T-helper 1 cell (primary cell): ENCODE data around the gene ATXN1.

Experiments used
- DNase-seq, 5 donors: peaks; one replicate each; pipeline ENCODE4 v3.0.0-alpha.2; 2012 to 2020

Gene ATXN1

DNA sequence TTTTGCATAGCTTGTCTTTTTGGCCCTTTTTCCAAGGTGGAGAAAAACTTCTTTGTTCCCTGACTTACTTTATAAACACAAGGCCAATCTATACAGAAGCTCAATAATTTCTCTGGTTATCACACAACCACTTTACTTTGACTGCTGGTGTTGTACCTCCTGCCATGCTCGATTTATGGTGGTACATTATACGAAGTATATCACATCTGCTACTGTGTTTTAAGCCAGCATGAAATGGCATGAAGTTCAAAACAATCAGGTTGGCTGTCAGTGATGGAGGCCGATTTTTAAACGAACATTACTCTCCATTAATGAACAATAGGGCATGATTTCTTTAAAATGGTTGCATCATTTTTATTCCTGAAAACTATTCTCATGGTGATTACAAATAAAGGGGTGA, 21.0 kb upstream of the ATXN1 start:
- no peak for DNase-seq

DNA sequence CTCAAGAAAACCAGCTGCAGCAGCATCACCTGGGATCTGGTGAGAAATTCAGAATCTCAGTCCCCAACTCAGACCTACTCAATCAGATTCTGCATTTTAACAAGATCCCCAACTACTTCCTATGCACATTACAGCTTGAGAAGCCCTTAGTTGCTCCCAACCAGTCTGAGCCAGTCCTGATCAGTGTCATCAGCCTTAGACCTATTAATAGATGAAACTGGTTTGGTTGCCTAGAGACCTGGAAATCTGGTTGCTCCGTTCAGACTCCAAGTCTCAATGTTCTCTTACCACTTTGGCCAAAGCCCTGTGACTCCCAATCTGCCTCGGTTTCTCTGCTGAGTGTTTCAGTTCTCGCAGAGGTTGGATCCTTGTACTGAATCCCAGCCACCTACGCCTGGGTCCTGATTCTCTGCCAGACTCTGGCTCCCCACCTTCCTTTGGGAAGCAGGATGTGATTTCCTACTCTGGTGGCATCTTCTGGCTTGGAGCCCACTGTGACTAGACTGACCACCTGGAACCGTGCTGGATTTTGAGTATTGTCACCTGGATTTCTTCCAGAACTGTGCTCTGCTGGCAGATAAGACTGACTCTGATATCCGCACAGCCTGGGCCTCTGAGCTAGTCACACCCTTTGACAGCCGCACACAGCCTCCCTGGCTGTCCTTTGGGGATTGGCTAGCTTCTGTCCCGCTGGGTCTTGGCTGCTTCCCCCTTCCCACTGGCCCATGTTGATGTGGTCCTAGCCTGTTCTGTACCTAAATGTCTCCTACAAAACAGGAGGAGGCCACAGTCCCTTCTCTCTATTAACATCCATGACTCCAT, 20.3 kb upstream of the ATXN1 start:
- no peak for DNase-seq

DNA sequence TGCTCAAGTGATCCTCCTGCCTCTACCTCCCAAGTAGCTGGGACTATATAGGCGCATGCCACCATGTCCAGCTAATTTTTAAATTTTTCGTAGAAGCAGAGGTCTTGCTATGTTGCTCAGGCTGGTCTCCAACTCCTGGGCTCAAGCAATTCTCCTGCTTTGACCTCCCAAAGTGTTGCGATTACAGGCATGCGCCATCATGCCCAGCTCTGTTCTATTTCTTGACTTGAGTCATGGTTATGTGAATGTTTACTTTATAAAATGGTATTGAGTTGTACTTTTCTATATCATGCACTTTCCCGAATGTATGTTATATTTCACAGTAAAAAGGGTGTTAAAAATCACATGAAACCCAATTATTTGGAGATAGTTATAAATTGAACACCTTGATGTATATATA, 17.3 kb upstream of the ATXN1 start:
- no peak for DNase-seq

DNA sequence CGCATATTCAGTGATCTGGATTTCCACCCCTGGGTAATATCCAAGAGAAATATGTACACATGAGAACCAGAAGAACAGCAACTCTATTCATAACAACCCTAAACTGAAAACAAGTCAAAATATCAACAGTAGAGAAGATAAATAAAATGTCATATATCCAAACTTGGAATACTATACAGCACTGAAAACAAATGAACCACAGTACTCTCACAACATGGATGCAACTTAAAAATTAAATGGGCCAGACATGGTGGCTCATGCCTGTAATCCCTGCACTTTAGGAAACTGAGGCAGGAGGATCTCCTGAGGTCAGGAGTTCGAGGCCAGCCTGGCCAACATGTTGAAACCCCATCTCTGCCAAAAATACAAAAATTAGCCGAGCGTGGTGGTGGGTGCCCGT, 16.5 kb upstream of the ATXN1 start:
- no peak for DNase-seq

DNA sequence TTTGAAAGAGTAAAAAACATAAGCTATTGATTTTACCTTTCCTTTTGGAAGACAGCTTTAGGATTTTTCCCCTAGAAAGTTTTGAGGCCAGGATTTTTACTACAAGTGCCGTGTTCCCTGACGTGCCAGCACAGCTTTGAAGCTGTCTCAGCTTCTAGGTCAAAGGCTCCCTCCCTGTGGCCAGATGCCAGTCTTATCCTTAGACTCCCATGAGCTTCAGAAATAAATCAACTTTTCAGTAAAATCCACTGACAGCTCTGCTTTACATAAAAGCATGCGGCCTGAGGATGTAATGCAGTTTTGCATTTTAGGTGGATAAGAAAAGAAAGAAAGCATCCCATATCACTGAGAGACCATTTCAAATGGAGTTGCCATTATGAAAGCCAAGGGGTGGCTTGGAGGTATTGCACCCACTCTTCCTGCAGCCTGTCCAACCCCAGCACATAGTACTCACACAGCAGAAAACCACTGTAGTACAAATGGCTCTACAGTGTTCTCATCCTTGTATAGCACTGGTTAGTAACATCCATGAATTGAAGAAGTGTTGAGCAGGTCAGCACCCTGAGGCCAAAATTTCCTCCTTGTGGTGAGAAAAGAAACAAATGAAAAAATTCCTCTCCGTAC, 15.2 kb upstream of the ATXN1 start:
- no peak for DNase-seq

DNA sequence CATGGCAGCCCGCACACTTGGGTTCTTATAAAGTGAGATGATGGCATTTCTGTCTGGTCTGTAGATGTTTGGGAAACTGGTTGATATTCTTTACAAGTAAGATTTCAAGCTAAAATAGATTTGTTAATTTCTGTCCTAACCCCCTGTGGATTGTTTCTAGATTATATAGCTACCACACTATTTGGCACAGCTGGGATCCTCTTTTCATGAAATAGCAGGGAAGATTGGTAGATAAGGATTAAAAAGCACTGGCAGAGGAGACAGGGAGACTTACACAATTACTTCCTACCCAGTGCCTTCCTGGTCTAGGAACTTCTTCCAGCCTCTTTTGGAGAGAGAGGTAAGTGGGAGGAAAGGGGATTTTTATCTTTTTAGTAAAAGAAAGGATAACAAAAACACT, 13.2 kb upstream of the ATXN1 start:
- DNase-seq, result no peak

DNA sequence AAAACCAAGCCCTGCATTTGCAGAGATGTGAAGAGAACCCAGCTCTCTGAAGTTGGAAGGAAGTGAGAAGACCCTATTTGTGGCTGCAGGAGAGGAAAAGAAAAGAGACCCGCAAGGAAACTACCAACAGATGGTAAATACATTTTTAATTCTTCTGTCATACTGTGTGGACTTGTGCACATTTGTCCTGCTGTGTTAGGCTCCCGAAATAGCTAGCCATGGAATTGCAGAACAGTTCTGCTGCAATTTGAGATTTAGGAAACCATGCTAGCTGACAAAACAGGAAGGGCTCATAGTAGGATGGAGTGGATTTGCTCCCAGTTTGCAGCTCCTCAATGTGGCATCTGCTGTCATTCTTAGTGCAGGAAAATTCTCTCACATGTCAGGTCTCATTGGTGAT, 12.1 kb upstream of the ATXN1 start:
- DNase-seq, result no peak

DNA sequence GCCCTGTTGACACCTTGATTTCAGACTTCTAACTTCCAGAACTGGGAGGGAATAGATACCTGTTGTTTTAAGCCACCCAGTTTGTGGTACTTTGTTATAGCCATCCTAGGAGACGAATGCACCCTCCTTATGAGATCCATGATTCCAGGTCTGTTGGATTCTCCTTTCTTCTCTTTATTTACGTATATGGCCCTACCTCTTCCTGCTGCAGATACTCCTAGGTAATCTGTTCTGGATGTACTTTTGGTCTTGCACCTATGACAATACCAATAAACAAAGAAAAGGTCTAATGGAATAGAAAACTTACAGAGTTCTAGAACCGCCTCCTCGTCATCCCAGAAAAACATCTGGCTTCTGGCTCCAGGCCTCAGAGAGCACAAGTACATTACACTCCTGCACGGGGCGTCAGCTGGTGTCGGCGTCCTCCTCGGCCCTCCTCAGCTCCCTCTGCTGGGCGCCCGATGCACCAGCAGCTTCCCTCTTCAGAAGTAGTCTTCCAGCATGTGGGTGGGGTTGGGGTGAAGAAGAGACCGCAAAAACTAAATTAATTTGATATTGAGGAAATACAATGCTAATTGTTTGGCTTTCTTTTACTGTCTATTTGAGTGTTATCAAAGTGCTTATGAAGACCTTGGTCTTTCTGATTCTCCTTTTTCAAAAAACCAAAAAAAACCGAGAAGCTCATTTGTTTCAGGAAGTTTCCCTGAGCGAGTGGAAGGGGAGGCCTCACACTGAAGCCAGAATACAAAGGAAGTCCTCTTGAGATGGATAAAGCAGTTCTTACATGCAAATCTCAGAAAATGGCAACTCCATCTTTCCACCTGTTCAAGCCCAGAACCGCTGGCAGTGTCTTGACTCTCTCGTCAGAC, 9.7 kb upstream of the ATXN1 start:
- peak; percentile 54 to 78 (median 73) for DNase-seq

DNA sequence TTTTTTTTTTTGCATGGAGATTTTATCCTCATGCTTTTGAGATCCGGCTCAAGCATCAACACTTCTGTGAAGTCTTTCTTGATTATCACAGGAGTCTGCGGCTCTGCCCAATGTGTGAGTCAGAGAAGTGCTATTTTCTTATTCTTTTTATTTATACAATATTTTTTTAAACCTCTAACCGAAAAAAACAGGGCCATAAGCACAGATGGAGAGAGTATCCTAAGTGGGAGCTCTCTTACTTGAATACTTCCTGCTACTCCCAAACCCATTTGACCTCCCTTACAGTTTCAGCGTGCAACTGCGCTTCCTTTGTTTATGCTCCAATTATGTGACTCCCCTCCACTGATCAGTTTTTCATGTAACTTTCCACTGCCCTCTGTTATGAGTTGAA, 8.7 kb upstream of the ATXN1 start:
- no peak for DNase-seq

DNA sequence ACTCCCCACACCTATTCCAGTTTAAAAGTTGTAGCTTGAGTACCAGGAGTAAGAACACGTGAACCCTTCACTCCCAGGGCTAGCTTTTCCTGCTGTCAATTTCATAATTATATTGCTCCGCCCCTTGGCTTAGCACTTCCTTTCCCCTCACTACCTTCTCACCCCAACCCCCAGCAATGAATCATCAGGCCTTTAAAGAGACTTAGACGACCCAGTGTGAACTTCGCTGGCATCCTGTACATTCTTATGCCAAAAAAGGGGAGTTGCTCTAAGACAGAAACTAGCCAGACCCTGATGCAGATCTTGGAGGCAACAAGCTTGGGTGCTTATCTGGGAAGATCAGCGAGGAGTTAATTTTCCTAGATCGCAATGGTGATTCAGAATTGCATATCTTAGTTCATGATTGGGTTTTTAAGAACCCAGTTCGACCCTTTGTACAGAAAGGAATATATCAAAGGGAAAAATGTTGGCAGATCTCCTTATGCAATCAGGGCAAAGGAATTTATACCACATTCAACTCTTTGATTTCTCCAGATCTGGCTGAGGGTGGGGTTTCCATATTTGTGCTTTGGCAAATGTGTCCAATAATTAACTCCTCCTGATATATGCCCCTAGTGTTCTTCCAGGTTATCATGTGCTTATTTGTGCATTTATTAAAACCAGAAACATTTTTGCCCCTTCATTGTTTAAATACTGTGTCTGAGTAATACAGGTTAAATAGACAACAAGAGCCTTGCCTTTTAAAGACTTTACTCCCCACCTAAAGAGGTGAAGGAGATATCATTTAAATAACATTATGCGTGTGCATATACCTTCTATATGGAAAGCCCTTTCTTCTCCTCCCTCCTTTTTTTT, 8.1 kb upstream of the ATXN1 start:
- DNase-seq, result peak; percentile 18 to 84 (median 58)

DNA sequence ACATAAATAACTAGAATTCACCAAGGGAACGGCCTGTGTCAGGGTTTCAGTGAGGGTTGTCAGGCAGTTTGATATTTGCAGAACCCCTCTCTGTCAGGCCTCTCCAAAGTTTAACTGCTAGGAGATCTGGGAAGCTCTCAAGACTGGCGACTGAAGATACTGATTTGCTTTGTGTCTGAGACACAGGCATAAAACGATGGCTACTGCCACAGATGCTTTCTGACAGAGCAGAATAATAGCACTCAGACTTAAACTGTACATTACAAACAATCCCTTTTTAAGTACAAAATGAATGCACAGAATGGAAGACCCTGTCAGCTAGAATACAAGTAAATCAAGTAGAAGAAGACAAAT, 7.2 kb upstream of the ATXN1 start:
- DNase-seq, result no peak

DNA sequence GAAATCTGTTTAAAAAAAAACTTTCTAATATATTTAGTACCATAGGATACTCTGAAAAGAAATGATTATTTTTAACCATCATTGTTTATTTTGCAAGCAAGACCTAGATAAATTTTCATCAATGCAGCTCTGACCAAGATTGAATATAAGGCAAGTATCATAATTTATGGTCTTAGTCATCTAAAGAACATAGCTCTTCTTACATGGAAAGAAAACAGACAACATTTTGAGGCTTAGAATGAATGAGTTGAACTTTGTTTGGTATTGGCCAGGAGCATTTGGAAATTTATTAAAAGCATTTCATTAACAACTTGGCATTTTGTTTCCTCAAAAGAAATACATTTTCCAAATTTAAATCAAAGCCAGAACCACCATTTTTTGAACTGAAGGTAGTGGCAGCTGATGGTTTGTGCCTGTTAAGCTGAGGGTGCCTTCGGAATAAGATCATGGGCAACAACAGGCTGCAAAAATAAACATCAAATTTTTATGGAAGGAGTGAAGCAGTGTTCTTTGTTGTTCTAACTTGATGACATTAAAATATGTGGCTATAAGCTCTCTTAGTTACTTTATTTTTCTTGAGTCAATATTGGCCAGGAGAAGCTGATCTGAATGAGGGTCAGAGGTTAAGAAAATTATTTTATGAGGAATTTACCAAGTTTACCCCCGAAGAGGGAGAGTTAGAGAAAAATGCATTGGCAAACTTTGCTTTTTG, 6.7 kb upstream of the ATXN1 start:
- no peak for DNase-seq

DNA sequence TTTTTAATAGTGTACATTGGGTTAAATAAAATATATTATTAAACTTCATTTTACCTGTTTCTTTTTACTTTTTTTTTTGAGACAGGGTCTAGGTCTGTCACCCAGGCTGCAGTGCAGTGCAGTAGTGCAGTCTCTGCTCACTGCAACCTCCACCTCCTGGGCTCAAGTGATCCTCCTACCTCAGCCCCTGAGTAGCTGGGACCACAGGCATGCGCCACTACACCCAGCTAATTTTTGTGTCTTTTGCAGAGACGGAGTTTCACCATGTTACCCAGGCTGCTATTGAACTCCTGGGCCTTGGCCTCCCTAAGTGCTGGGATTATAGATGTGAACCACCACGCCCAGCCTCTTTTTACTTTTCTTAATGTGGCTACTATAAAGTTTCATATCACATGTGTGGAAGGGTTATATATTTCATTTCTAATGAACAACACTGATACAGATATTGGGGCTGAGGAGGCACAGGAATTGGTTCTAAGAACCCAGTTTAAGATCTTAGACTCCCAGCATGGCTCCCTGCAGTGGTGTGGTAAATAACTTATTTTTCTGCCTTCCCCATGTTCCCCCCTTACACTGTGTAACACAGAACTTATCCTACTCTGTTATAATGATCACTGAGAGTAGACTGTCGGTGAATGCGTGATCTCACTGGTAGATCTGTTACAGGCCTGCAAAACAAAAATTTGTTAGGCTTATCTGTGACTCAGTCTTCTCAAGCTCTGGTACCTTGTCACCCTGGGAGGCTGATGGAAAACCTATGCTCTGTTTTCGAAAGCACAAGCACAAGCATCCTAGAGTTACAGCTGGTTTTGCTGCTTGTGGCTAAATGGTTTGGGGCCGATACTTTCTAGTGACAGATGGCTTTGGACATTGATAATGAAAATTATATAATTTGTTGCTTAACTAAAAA, 5.8 kb upstream of the ATXN1 start:
- no peak for DNase-seq

DNA sequence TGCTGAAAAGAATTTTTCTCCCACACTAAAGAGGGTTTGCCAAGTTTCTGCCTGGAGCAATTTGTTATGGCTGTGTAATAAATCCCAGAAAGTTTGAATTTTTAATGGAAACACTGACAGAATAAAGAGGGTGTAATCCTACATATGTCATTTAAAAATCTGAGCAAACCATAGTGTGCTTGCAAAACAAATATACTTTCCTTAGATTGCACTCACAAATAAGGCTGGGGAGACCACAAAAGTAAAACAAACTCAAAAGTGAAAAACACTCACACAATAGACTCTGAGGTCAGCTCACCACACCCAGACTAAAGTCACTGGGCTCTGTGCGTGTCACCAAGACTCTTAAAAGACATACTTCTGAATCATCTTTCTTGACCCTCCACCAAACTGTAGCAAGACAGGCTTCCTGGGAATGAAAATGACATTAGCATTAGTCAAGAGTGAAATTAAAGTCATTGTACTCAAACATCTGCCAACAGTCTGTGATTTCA, 4.8 kb upstream of the ATXN1 start:
- DNase-seq, result peak in 1 of 5 donors; percentile 66

DNA sequence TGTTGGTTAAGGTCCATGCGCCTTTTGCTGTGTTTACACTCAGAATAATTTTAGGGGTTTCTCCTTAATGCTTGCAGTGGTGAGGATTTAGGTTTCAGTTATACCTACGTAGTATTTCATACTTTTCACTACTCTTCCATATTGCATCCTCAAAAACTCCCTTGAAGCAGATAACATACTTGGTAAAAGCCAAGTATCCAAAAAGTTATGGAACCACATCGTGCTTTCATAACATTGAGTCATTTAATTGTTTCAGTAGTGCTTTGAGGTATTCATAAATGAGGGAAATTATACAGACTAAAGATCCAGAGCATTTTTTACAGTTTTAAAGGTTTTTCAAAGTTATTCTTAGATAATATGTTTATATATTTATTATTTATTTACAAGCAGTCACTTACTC, 4.0 kb upstream of the ATXN1 start:
- DNase-seq, result no peak

DNA sequence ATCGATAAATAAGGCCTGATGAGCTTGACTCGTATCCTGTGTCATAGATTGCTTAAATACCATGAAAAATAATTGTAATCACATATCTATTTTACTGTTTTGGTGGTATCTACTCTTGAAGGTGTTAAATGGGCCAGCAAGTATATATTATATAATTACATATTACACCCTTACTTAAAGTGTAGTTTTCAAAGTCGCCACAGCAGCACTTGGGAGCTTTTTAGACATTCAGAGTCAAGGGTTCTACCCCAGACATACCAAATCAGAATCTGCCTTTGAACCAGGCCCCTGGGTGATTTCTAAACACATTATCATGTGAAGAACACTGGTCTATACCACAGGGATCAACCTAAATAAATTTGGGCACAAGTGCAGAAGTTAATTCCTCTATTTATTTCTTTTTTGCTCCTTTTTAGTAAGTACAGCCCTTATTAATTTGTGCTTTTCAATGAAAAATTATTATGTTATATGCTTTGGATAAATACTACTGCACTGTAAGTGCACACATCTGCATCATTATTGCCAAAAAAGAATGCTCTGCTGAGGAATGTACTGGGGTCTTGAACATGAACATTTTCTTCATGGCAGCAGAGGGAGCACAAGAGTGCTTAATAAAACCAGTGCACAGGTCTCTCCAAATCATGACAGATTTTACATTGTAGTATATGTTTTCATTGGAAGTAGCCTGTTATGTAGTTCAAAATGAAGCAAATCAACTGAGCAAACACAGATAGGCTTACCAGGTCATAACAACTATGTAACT, 3.1 kb upstream of the ATXN1 start:
- peak in 1 of 5 donors; percentile 49 for DNase-seq

DNA sequence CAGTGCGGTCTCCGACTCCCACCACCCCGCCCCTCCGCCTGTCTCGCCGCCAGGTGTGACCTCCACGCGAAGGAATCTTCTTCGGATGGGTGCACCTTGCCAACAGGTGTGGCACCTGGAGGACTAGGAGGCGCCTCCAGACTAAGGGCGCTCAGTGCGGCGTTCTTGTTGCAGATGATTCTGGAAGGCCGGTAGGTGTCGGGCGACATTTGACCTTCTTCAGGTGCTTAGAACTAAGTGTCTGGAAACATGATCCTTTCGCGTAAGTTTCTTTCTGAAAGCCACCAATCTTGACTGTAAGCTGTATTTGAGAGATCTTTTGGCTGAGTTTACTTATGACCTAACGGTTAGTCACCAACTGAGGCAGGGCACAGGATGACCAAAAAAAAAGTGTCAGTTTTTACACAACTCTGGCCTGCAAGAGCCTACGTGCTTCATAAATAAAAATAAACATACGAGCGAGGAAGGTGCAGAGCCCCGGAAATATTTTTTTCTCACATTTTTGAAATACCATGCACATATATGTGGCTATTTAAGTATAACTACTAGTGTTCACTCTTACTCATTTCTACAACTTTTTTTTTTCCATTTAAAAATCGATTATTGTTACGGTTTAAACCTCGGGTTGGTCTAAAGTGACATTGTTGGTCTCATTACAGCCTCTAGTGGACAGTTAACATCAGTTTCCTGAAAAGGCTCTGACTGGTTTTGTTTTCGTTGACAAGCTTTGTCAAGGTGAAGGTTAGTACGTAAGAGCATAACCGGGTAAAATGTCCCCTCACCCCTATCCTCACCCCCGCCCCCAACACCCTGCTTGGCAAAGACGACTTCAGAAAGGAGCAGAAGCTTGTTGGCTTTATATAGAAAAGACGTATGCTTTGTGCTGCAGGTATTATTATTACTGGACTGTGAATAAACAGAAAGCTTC, 1.6 kb upstream of the ATXN1 start:
- DNase-seq, result peak; percentile 57 to 82 (median 66)

DNA sequence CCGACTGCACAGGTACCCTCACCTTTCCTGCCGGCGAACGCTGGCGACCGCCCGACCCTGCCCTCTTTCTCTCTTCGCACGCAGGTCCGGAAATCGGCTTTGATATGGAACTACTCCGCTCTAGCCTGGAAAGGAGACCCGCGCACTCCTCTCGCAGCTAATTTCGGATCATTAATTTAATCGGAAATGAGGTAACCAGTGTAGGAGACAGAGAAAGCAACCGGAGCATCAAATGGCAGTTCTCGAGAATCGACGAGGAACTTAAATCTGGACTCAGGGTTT, 949 bp upstream of the ATXN1 start:
- no peak for DNase-seq
